NT2/D1 (cell line): Measurements from ENCODE around the gene PRAME.

Source experiments
- SUZ12 ChIP-seq: IDR thresholded peaks from 2 replicates; pipeline ENCODE4 v1.6.1; 2011; ENCODE audit not compliant: insufficient read length, insufficient read depth; ENCODE audit errors: extremely low read depth
- ZNF274 ChIP-seq: IDR thresholded peaks from 2 replicates; pipeline ENCODE4 v1.6.1; 2011; ENCODE audit warnings: mild to moderate bottlenecking, low read depth, low read length

GRCh38 chr22:22556578-22556977 is 2.5 kb downstream of the PRAME start:
- TF ChIP-seq SUZ12 = no peak
- TF ChIP-seq ZNF274 = no peak
